ENCODE measurements around the gene LRR1. TPM values are rescaled to one million over a fixed set of nuclear protein-coding genes. Genes with fewer than 3 reads are reported as not detected.
A peak's percentile ranks its signal among the peaks of the same experiment; 100 is the strongest.

The LRR1 gene
- total RNA-seq, 1 donor from 2014 or later = 16.4 TPM

DNA sequence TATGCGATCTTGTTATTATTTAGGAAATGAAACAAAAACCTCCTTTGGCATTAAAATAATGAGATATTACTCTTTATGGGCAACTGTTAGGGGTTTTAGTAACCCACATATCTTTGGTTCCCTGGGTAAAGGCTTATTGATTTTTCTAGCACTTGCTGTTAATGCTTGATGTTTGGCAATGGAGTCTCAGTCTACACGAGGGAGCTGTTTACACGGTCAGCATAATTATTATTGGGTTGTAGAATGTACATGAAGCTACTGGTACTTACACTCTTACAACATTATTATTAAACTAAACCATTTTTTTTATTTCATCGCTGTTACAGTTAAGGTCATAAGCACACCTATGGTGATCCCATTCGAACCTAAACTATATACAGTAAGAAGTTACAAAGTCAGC, 24.7 kb upstream of the LRR1 start:
- Mint-ChIP-seq H3K27me3 (no peaks in the 10 kb centered on the region), H3K27ac (peak overlapping the region; percentile 17), H3K4me3 (ENCODE audit: low read depth) (no peak overlapping the region), H3K4me1 (ENCODE audit: low read depth) (peaks cover 3% of the 10 kb centered on the region), H3K9me3 (ENCODE audit: low read depth) (no peaks in the 10 kb centered on the region), H3K36me3 (ENCODE audit: insufficient read depth) (peaks cover 18% of the 10 kb centered on the region)
- no peak for DNase-seq (ENCODE audit: low spot score, unreplicated experiment)
- TF ChIP-seq, protein P1, sequence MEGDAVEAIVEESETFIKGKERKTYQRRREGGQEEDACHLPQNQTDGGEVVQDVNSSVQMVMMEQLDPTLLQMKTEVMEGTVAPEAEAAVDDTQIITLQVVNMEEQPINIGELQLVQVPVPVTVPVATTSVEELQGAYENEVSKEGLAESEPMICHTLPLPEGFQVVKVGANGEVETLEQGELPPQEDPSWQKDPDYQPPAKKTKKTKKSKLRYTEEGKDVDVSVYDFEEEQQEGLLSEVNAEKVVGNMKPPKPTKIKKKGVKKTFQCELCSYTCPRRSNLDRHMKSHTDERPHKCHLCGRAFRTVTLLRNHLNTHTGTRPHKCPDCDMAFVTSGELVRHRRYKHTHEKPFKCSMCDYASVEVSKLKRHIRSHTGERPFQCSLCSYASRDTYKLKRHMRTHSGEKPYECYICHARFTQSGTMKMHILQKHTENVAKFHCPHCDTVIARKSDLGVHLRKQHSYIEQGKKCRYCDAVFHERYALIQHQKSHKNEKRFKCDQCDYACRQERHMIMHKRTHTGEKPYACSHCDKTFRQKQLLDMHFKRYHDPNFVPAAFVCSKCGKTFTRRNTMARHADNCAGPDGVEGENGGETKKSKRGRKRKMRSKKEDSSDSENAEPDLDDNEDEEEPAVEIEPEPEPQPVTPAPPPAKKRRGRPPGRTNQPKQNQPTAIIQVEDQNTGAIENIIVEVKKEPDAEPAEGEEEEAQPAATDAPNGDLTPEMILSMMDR (IDR thresholded peaks at IDR 0.05; ENCODE audit: unreplicated experiment) = no peak

DNA sequence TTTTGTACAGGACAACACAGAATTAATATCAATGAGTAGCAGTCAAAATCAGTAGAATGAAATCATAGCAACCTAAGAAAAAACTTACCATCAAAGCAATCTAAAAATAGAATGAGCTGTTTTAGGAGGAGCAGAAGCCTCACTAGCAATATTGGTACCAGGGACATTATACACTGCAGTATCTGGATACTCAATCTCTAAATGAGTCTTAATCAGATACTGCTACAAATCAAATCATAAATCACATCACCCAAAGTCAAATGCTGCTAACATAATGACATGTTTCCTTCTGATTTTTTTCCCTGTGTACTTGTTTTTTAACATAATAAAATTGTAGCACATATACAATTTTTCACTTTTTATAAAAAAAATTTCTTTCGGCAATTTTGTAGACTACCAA, 20.6 kb upstream of the LRR1 start:
- peaks cover 12% of the 10 kb centered on the region for H3K4me1 Mint-ChIP-seq (ENCODE audit: low read depth)

DNA sequence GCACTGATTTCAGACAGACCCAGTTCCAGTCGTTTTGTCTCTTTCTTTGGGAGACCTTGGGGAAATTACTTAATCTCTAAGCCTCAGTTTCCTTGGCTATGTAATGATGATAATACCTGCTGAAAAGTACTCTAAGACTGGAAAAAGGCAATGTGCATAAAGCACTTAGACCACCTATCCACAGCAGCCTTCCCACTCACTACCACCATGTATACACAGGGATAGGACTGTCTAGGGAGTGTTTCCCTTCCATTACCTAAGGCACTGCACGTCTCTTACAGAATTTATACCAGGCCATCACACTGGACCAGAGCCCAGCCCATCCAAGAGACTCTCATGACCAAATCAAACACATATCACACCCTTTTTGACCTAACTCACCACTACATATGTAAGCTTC, 18.9 kb upstream of the LRR1 start:
- Mint-ChIP-seq H3K36me3 (ENCODE audit: insufficient read depth) (peaks cover 34% of the 10 kb centered on the region), H3K4me1 (ENCODE audit: low read depth) (peaks cover 19% of the 10 kb centered on the region), H3K9me3 (ENCODE audit: low read depth) (no peaks in the 10 kb centered on the region)

More for the DNA sequence above, 20.6 kb upstream of the LRR1 start:
- Mint-ChIP-seq H3K4me3 (ENCODE audit: low read depth) (no peak overlapping the region), H3K9me3 (ENCODE audit: low read depth) (no peaks in the 10 kb centered on the region), H3K27ac (no peak overlapping the region), H3K27me3 (no peaks in the 10 kb centered on the region), H3K36me3 (ENCODE audit: insufficient read depth) (peaks cover 28% of the 10 kb centered on the region)
- no peak for DNase-seq (ENCODE audit: low spot score, unreplicated experiment)
- TF ChIP-seq, protein P1 (IDR thresholded peaks at IDR 0.05; ENCODE audit: unreplicated experiment) = no peak

DNA sequence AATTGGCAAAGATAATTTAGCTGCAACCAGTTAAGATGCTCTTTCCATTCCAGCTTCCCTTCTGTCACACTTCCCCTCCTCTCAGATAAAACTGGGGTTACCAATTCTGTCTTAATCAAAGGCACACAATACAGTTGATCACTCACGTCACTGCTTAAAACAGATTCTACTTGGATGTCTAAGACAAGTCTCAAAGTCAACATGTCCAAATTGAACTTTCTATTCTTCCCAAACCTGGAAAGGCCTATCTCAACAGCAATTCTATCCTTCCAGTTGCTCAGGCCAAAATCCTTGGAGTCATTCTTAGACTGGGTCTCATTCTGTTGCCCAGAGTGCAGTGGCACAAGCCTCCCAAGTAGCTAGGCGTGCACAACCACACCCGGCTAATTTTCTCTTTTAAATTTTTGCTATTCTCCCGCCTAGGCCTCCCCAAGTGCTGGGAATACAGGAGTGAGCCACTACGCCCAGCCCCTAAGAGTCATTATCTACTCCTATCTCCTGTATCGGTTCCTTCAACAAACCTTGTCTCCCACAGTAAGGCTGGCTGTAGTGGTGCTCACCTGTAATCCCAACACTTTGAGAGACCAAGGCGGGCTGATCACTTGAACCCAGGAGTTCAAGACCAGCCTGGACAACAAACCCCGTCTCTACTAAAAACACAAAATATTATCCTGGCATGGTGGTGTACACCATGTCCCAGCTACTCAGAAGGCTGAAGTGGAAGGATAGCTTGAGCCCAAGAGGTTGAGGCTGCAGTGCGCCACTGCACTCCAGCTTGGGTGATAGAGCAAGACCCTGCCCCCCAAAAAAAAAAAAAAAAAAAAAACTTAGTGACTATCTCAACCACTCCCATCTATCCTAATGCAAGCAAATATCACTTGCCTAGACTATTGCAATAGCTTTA, 17.3 kb upstream of the LRR1 start:
- DNase-seq (ENCODE audit: low spot score, unreplicated experiment) = no peak
- no peaks in the 10 kb centered on the region for H3K27me3 Mint-ChIP-seq
- H3K9me3 Mint-ChIP-seq (ENCODE audit: low read depth) = no peaks in the 10 kb centered on the region
- H3K4me1 Mint-ChIP-seq (ENCODE audit: low read depth) = peaks cover 20% of the 10 kb centered on the region
- TF ChIP-seq, protein P1 (IDR thresholded peaks at IDR 0.05; ENCODE audit: unreplicated experiment) = no peak
- peaks cover 34% of the 10 kb centered on the region for H3K36me3 Mint-ChIP-seq (ENCODE audit: insufficient read depth)
- no peak overlapping the region for H3K4me3 Mint-ChIP-seq (ENCODE audit: low read depth)
- peak overlapping the region; percentile 81 for H3K27ac Mint-ChIP-seq

More for the DNA sequence above, 18.9 kb upstream of the LRR1 start:
- DNase-seq (ENCODE audit: low spot score, unreplicated experiment) = no peak
- H3K27me3 Mint-ChIP-seq = no peaks in the 10 kb centered on the region
- no peak overlapping the region for H3K4me3 Mint-ChIP-seq (ENCODE audit: low read depth)
- TF ChIP-seq, protein P1 (IDR thresholded peaks at IDR 0.05; ENCODE audit: unreplicated experiment) = no peak
- no peak overlapping the region for H3K27ac Mint-ChIP-seq

DNA sequence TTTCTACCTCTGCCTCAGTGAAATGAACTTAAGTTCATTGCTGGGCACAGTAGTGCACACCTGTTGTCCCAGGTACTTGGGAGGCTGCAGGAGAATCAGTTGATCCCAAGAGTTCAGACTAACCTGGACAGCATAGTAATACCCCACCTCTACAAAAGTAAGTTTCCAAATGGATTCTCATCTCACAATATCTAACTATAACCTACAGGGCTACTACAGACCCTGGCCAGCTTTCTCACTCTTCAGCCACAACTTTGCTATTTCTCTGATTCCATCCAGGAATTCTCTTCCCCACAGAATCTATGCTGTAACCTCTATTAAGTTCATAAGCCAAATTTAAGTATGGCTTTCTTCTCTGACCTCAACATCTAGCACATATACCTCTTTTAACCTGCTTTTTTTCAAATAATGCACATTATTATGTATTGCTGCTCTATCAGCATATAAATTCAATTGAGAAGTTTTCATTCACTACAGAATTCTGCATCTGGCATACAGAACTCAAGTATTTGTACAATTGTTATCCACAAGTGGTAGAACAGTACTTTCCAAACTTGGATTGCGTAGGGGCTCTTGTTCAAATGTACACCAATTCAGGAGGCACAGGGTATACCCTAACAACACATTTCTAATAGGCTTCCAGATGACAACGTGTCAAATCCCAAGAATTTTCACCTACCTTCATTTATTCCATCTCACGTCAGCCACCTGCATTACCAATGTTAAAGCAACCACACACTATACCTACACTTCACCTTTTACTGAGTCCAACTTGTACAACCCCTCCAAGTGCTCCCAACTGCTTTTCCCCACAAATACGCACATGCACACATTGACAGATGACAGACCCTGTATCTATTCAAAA, 16.4 kb upstream of the LRR1 start:
- DNase-seq (ENCODE audit: low spot score, unreplicated experiment) = no peak
- TF ChIP-seq, protein P1 (IDR thresholded peaks at IDR 0.05; ENCODE audit: unreplicated experiment) = no peak
- Mint-ChIP-seq H3K4me3 (ENCODE audit: low read depth) (no peak overlapping the region), H3K27me3 (no peaks in the 10 kb centered on the region), H3K27ac (peak overlapping the region; percentile 76), H3K9me3 (ENCODE audit: low read depth) (no peaks in the 10 kb centered on the region), H3K4me1 (ENCODE audit: low read depth) (peaks cover 20% of the 10 kb centered on the region), H3K36me3 (ENCODE audit: insufficient read depth) (peaks cover 30% of the 10 kb centered on the region)

Measured in progenitor cell of endocrine pancreas (in vitro differentiated cells).